ENCODE results near the gene PAPSS1. TPM values are rescaled to one million over a fixed set of nuclear protein-coding genes. Genes with fewer than 3 reads are reported as not detected.

Gene PAPSS1
- total RNA-seq, 1 donor from 2014 or later: 450 TPM

DNA sequence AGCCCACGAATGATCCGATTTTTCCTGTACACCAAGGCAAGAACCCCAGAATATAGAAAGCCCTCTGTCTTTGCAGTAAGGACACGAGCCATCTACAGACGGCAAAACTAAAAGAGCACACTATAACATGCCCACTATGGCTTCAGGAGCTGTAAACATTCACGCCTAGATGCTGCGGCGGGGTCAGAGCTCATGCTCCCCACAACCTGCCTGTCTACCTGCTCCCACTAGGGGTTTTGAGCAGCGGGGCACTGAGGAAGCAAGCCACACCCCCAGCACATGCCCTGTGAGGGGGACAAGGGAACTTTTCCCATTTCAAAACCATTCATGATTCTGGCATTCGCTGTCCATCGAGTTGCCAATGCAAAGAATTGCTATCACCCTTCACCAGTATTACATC, 144.8 kb downstream of the PAPSS1 start:
- DNase-seq (ENCODE audit: low spot score): no peak
- no peak overlapping the region for H3K4me3 Mint-ChIP-seq (ENCODE audit: unreplicated experiment)
- TF ChIP-seq, protein P1, sequence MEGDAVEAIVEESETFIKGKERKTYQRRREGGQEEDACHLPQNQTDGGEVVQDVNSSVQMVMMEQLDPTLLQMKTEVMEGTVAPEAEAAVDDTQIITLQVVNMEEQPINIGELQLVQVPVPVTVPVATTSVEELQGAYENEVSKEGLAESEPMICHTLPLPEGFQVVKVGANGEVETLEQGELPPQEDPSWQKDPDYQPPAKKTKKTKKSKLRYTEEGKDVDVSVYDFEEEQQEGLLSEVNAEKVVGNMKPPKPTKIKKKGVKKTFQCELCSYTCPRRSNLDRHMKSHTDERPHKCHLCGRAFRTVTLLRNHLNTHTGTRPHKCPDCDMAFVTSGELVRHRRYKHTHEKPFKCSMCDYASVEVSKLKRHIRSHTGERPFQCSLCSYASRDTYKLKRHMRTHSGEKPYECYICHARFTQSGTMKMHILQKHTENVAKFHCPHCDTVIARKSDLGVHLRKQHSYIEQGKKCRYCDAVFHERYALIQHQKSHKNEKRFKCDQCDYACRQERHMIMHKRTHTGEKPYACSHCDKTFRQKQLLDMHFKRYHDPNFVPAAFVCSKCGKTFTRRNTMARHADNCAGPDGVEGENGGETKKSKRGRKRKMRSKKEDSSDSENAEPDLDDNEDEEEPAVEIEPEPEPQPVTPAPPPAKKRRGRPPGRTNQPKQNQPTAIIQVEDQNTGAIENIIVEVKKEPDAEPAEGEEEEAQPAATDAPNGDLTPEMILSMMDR (IDR thresholded peaks at IDR 0.05; ENCODE audit: unreplicated experiment): no peak
- H3K27ac Mint-ChIP-seq (ENCODE audit: unreplicated experiment): no peak overlapping the region
- no peaks in the 10 kb centered on the region for H3K4me1 Mint-ChIP-seq (ENCODE audit: unreplicated experiment)
- no peaks in the 10 kb centered on the region for H3K27me3 Mint-ChIP-seq (ENCODE audit: unreplicated experiment)
- H3K9me3 Mint-ChIP-seq (ENCODE audit: unreplicated experiment): no peaks in the 10 kb centered on the region
- H3K36me3 Mint-ChIP-seq (ENCODE audit: low read depth, unreplicated experiment): peaks cover 5% of the 10 kb centered on the region

DNA sequence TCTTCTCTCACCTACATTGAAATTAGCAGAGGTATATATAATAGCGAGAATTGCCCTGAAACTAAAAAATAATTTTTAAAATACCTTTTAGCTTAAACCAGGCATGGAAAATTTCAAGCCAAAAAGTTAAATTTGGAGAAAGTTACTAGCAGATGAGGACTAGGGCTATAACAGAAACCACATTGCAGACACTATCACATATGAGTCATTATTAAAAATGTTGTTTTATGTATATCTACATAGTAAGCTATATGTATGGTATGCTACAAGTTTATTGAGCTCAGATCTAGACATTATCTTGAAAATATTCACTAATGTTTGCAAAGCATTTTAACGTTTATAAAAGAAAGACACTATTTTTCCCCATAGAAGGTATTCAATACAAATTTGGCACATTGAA, 147.8 kb downstream of the PAPSS1 start:
- no peaks in the 10 kb centered on the region for H3K4me1 Mint-ChIP-seq (ENCODE audit: unreplicated experiment)
- no peaks in the 10 kb centered on the region for H3K9me3 Mint-ChIP-seq (ENCODE audit: unreplicated experiment)
- H3K27me3 Mint-ChIP-seq (ENCODE audit: unreplicated experiment): no peaks in the 10 kb centered on the region
- DNase-seq (ENCODE audit: low spot score): no peak
- H3K36me3 Mint-ChIP-seq (ENCODE audit: low read depth, unreplicated experiment): no peaks in the 10 kb centered on the region
- no peak overlapping the region for H3K4me3 Mint-ChIP-seq (ENCODE audit: unreplicated experiment)
- TF ChIP-seq, protein P1 (IDR thresholded peaks at IDR 0.05; ENCODE audit: unreplicated experiment): no peak
- H3K27ac Mint-ChIP-seq (ENCODE audit: unreplicated experiment): no peak overlapping the region

DNA sequence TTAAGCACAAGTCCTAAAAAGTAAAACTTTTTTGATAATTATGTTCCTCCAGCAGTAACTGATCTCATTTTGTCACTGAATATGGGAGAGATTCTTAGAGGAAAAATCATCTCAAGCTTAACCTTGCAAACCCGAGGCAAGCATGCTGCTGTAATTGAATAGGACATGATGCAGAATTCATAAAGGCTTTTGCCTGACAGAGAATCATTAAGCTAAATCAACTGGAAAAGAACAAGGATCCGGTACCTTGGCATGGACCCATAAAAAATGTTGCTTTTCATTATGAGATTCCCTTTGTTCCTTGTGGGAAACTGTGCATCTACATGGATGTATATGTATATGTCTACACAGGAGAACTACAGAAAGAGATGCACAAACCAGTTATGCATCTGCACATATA, 149.1 kb downstream of the PAPSS1 start:
- TF ChIP-seq, protein P1 (IDR thresholded peaks at IDR 0.05; ENCODE audit: unreplicated experiment): no peak
- no peaks in the 10 kb centered on the region for H3K9me3 Mint-ChIP-seq (ENCODE audit: unreplicated experiment)
- DNase-seq (ENCODE audit: low spot score): no peak
- no peak overlapping the region for H3K27ac Mint-ChIP-seq (ENCODE audit: unreplicated experiment)
- H3K4me3 Mint-ChIP-seq (ENCODE audit: unreplicated experiment): no peak overlapping the region
- H3K27me3 Mint-ChIP-seq (ENCODE audit: unreplicated experiment): no peaks in the 10 kb centered on the region
- no peaks in the 10 kb centered on the region for H3K36me3 Mint-ChIP-seq (ENCODE audit: low read depth, unreplicated experiment)
- H3K4me1 Mint-ChIP-seq (ENCODE audit: unreplicated experiment): no peaks in the 10 kb centered on the region

DNA sequence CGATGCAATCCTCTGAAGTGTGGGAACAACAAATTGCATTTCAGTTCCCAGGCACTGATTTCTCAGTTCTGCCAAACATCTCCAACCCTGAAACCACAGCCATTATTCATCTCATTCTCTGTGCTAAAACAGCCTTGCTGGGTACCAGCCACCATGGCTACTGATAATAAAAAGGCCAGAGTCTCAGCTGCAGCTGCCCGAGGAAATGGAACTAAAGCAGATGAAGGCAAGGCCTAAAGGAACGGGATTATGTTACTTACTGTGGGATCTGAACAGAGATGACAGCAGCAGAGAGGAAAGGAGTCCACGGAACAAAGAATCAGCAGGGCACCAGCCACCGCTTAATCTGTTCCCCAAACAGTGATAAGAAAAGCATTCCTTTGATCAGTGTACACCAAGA, 155.7 kb downstream of the PAPSS1 start:
- DNase-seq (ENCODE audit: low spot score): no peak
- H3K27ac Mint-ChIP-seq (ENCODE audit: unreplicated experiment): no peak overlapping the region

More for the DNA sequence above, 155.7 kb downstream of the PAPSS1 start:
- TF ChIP-seq, protein P1 (IDR thresholded peaks at IDR 0.05; ENCODE audit: unreplicated experiment): no peak
- no peaks in the 10 kb centered on the region for H3K36me3 Mint-ChIP-seq (ENCODE audit: low read depth, unreplicated experiment)
- H3K4me1 Mint-ChIP-seq (ENCODE audit: unreplicated experiment): no peaks in the 10 kb centered on the region
- H3K9me3 Mint-ChIP-seq (ENCODE audit: unreplicated experiment): peaks cover 13% of the 10 kb centered on the region
- H3K27me3 Mint-ChIP-seq (ENCODE audit: unreplicated experiment): no peaks in the 10 kb centered on the region
- H3K4me3 Mint-ChIP-seq (ENCODE audit: unreplicated experiment): no peak overlapping the region

Other genes with a start within 250 kb of the PAPSS1 start
- 0.26 TPM for gene SGMS2, start 104.7 kb upstream of the PAPSS1 start, total RNA-seq (ENCODE audit: unreplicated experiment)
- gene CYP2U1, start 211.3 kb upstream of the PAPSS1 start, total RNA-seq (ENCODE audit: unreplicated experiment): 3.1 TPM

Measured in endothelial cell (in vitro differentiated cells).